ENCODE results near the gene RERE.

Gene RERE

DNA sequence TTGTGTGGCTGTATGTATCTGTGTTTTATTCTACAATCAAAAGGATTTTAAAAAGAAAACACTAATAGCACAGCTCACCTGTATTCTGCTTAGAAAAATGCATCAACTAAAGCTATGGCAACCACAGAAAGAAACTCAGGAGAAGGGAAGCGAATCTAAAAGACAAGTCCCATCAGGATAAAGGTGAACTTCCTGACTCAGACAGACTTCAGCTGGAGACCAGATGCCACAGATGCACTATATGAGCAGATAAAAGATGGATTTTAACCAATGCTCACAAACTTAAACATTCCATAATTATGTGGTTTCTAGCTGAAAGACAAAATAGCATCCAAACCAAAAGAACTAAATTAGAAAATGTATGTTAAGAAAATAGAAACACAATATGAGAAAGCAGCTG lies 231.0 kb downstream of the RERE start:
- H2BK5ac ChIP-seq (ENCODE audit: low read depth, low read length, poor library complexity), result no peak overlapping the region
- H3K9me3 ChIP-seq (ENCODE audit: insufficient read depth, low read depth, low read length), result no peaks in the 10 kb centered on the region
- no peak overlapping the region for H2BK120ac ChIP-seq (ENCODE audit: insufficient read depth, low read length, poor library complexity)
- no peak overlapping the region for H2AFZ ChIP-seq (ENCODE audit: insufficient read depth, low read length, poor library complexity)
- H3K4me3 ChIP-seq (ENCODE audit: low read depth, low read length), result no peak overlapping the region
- no peak overlapping the region for H4K91ac ChIP-seq (ENCODE audit: low read depth, low read length)
- no peaks in the 10 kb centered on the region for H3K27me3 ChIP-seq (ENCODE audit: insufficient read depth, low read length)
- no peak overlapping the region for H2AK5ac ChIP-seq (ENCODE audit: low read length)
- no peak overlapping the region for H4K8ac ChIP-seq (ENCODE audit: low read depth, low read length)
- H3K79me1 ChIP-seq (ENCODE audit: low read length), result no peaks in the 10 kb centered on the region
- WGBS (ENCODE audit: extremely low coverage, insufficient coverage, insufficient read length), result no CpG with 5 or more reads among the region's 1 CpG
- no peak overlapping the region for H3K4me2 ChIP-seq (ENCODE audit: low read length)
- H3K4me1 ChIP-seq (ENCODE audit: control insufficient read depth in 1 of 2, insufficient read depth in 2 of 2, low read length in 2 of 2), result peaks cover 0 to 5% of the 10 kb centered on the region in 2 experiments
- no peak for DNase-seq
- H2BK12ac ChIP-seq (ENCODE audit: low read length), result no peak overlapping the region
- H4K12ac ChIP-seq (ENCODE audit: low read depth, low read length), result no peak overlapping the region
- no peak overlapping the region for H3K18ac ChIP-seq (ENCODE audit: low read length)
- H3K79me2 ChIP-seq (ENCODE audit: control insufficient read depth, insufficient read depth, low read length, poor library complexity), result no peaks in the 10 kb centered on the region
- H3K4ac ChIP-seq (ENCODE audit: low read depth, low read length), result no peak overlapping the region
- H3K36me3 ChIP-seq (ENCODE audit: control insufficient read depth in 1 of 2, insufficient read depth in 2 of 2, low read length in 2 of 2), result no peaks in the 10 kb centered on the region
- no peak overlapping the region for H3K27ac ChIP-seq (ENCODE audit: low read depth, low read length)
- no peak overlapping the region for H3K14ac ChIP-seq (ENCODE audit: low read length)
- H3K9ac ChIP-seq (ENCODE audit: low read length), result no peak overlapping the region
- H3K23ac ChIP-seq (ENCODE audit: low read length), result no peak overlapping the region

DNA sequence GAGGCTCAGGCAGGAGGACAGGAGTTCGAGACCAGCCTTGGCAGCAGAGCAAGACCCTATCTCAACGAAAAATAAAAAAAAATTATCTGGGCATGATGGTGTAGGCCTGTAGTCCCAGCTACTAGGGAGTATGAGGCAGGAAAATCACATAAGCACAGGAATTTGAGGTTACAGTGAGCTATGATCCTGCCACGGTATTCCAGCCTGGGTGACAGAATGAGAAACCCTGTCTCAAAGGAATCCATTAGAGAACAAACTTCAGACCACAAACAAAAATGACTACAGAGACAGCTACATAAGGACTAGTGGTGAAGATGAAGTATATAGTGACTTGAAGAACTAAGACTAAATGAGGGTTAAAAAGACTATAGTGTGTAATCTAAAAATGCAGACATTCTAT lies 233.1 kb downstream of the RERE start:
- no peak overlapping the region for H3K18ac ChIP-seq (ENCODE audit: low read length)
- H3K4me1 ChIP-seq (ENCODE audit: control insufficient read depth in 1 of 2, insufficient read depth in 2 of 2, low read length in 2 of 2), result no peaks in the 10 kb centered on the region
- H3K14ac ChIP-seq (ENCODE audit: low read length), result no peak overlapping the region
- no peaks in the 10 kb centered on the region for H3K27me3 ChIP-seq (ENCODE audit: insufficient read depth, low read length)
- H4K8ac ChIP-seq (ENCODE audit: low read depth, low read length), result no peak overlapping the region
- no peak overlapping the region for H3K4me2 ChIP-seq (ENCODE audit: low read length)
- no peaks in the 10 kb centered on the region for H3K79me2 ChIP-seq (ENCODE audit: control insufficient read depth, insufficient read depth, low read length, poor library complexity)
- H2AK5ac ChIP-seq (ENCODE audit: low read length), result no peak overlapping the region
- H3K9me3 ChIP-seq (ENCODE audit: insufficient read depth, low read depth, low read length), result no peaks in the 10 kb centered on the region
- no peak overlapping the region for H4K91ac ChIP-seq (ENCODE audit: low read depth, low read length)
- no peak overlapping the region for H2AFZ ChIP-seq (ENCODE audit: insufficient read depth, low read length, poor library complexity)
- H3K27ac ChIP-seq (ENCODE audit: low read depth, low read length), result no peak overlapping the region
- no peaks in the 10 kb centered on the region for H3K79me1 ChIP-seq (ENCODE audit: low read length)
- H2BK120ac ChIP-seq (ENCODE audit: insufficient read depth, low read length, poor library complexity), result no peak overlapping the region
- no peak overlapping the region for H3K9ac ChIP-seq (ENCODE audit: low read length)
- H3K4ac ChIP-seq (ENCODE audit: low read depth, low read length), result no peak overlapping the region
- DNase-seq, result no peak
- H2BK12ac ChIP-seq (ENCODE audit: low read length), result no peak overlapping the region
- H4K12ac ChIP-seq (ENCODE audit: low read depth, low read length), result no peak overlapping the region
- H2BK5ac ChIP-seq (ENCODE audit: low read depth, low read length, poor library complexity), result no peak overlapping the region
- no CpG with 5 or more reads among the region's 3 CpGs for WGBS (ENCODE audit: extremely low coverage, insufficient coverage, insufficient read length)
- no peak overlapping the region for H3K4me3 ChIP-seq (ENCODE audit: low read depth, low read length)
- H3K23ac ChIP-seq (ENCODE audit: low read length), result no peak overlapping the region
- H3K36me3 ChIP-seq (ENCODE audit: control insufficient read depth in 1 of 2, insufficient read depth in 2 of 2, low read length in 2 of 2), result no peaks in the 10 kb centered on the region

DNA sequence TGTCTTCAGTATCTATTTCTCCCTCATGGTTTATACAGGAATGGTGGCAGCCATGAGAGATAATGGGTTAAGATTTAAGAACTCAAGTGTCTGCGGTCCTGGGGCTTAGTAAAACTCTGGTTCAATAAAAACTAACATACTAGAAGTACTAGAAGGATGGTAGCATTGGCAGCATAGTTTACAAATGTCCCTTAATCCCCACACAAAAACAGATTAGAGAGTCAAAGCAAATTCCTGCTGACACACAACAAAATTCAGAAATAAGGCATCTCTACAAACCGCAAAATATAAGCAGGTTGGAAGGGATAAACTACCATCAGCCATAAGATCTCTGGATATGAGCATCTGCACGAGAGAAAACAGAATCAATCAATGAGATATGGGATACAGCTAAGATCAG lies 234.4 kb downstream of the RERE start:
- Histone ChIP-seq H2BK12ac (ENCODE audit: low read length) (no peak overlapping the region), H2AK5ac (ENCODE audit: low read length) (no peak overlapping the region), H2BK5ac (ENCODE audit: low read depth, low read length, poor library complexity) (no peak overlapping the region), H4K8ac (ENCODE audit: low read depth, low read length) (no peak overlapping the region), H2AFZ (ENCODE audit: insufficient read depth, low read length, poor library complexity) (no peak overlapping the region), H3K4ac (ENCODE audit: low read depth, low read length) (no peak overlapping the region), H3K27me3 (ENCODE audit: insufficient read depth, low read length) (no peaks in the 10 kb centered on the region), H4K91ac (ENCODE audit: low read depth, low read length) (no peak overlapping the region), H3K4me1 (ENCODE audit: control insufficient read depth in 1 of 2, insufficient read depth in 2 of 2, low read length in 2 of 2) (no peaks in the 10 kb centered on the region), H3K36me3 (ENCODE audit: control insufficient read depth in 1 of 2, insufficient read depth in 2 of 2, low read length in 2 of 2) (no peaks in the 10 kb centered on the region), H3K79me2 (ENCODE audit: control insufficient read depth, insufficient read depth, low read length, poor library complexity) (no peaks in the 10 kb centered on the region), H3K18ac (ENCODE audit: low read length) (no peak overlapping the region), H3K4me2 (ENCODE audit: low read length) (no peak overlapping the region), H4K12ac (ENCODE audit: low read depth, low read length) (no peak overlapping the region), H3K27ac (ENCODE audit: low read depth, low read length) (no peak overlapping the region), H3K9ac (ENCODE audit: low read length) (no peak overlapping the region), H3K9me3 (ENCODE audit: insufficient read depth, low read depth, low read length) (no peaks in the 10 kb centered on the region), H2BK120ac (ENCODE audit: insufficient read depth, low read length, poor library complexity) (no peak overlapping the region), H3K14ac (ENCODE audit: low read length) (no peak overlapping the region), H3K23ac (ENCODE audit: low read length) (no peak overlapping the region), H3K79me1 (ENCODE audit: low read length) (no peaks in the 10 kb centered on the region), H3K4me3 (ENCODE audit: low read depth, low read length) (no peak overlapping the region)
- DNase-seq, result no peak
- WGBS (ENCODE audit: extremely low coverage, insufficient coverage, insufficient read length), result no CpG with 5 or more reads among the region's 3 CpGs

DNA sequence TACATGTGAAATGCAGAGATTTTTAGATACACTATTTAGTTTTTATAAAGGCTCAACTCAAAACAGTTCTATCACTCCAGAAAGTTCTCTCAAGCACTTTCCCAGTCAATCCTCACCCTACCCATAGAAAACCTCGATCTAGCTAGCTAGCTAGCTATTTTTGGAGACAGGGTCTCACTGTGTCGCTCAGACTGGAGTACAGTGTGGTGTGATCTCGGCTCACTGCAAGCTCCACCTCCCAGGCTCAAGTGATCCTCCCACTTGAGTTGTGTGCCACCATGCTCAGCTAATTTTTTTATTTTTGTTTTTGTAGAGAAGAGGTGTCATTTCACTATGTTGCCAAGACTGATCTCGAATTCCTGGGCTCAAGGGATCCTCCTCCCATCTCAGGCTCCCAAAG lies 236.9 kb downstream of the RERE start:
- Histone ChIP-seq H3K14ac (ENCODE audit: low read length) (no peak overlapping the region), H3K23ac (ENCODE audit: low read length) (no peak overlapping the region)
- no CpG with 5 or more reads among the region's 4 CpGs for WGBS (ENCODE audit: extremely low coverage, insufficient coverage, insufficient read length)

More for the DNA sequence above, 236.9 kb downstream of the RERE start:
- Histone ChIP-seq H2AK5ac (ENCODE audit: low read length) (no peak overlapping the region), H2BK5ac (ENCODE audit: low read depth, low read length, poor library complexity) (no peak overlapping the region), H3K27ac (ENCODE audit: low read depth, low read length) (no peak overlapping the region), H4K91ac (ENCODE audit: low read depth, low read length) (no peak overlapping the region), H3K4me3 (ENCODE audit: low read depth, low read length) (no peak overlapping the region), H3K4me2 (ENCODE audit: low read length) (no peak overlapping the region), H3K27me3 (ENCODE audit: insufficient read depth, low read length) (no peaks in the 10 kb centered on the region), H4K12ac (ENCODE audit: low read depth, low read length) (no peak overlapping the region), H4K8ac (ENCODE audit: low read depth, low read length) (no peak overlapping the region), H3K4ac (ENCODE audit: low read depth, low read length) (no peak overlapping the region), H2BK12ac (ENCODE audit: low read length) (no peak overlapping the region), H3K18ac (ENCODE audit: low read length) (no peak overlapping the region), H3K9me3 (ENCODE audit: insufficient read depth, low read depth, low read length) (no peaks in the 10 kb centered on the region), H3K79me1 (ENCODE audit: low read length) (no peaks in the 10 kb centered on the region), H3K79me2 (ENCODE audit: control insufficient read depth, insufficient read depth, low read length, poor library complexity) (no peaks in the 10 kb centered on the region), H3K4me1 (ENCODE audit: control insufficient read depth in 1 of 2, insufficient read depth in 2 of 2, low read length in 2 of 2) (peaks cover 0 to under 1% of the 10 kb centered on the region in 2 experiments), H3K9ac (ENCODE audit: low read length) (no peak overlapping the region), H2AFZ (ENCODE audit: insufficient read depth, low read length, poor library complexity) (no peak overlapping the region), H2BK120ac (ENCODE audit: insufficient read depth, low read length, poor library complexity) (no peak overlapping the region), H3K36me3 (ENCODE audit: control insufficient read depth in 1 of 2, insufficient read depth in 2 of 2, low read length in 2 of 2) (no peaks in the 10 kb centered on the region)
- DNase-seq, result no peak
